ENCODE data around the gene EXD3.

- TF ChIP-seq NFIC (IDR thresholded peaks at IDR 0.05), result no peak
- TF ChIP-seq EP300 (IDR thresholded peaks at IDR 0.05; ENCODE audit: borderline replicate concordance), result no peak
- TF ChIP-seq RAD21 (IDR thresholded peaks at IDR 0.05; ENCODE audit: low read depth), result no peak
- TF ChIP-seq MAX (IDR thresholded peaks at IDR 0.05), result no peak
Measured at GRCh38 chr9:137275588-137276472, 147.1 kb downstream of the EXD3 start.

Data from Ishikawa (cell line).